ENCODE data around the gene CACNA1I.

DNA sequence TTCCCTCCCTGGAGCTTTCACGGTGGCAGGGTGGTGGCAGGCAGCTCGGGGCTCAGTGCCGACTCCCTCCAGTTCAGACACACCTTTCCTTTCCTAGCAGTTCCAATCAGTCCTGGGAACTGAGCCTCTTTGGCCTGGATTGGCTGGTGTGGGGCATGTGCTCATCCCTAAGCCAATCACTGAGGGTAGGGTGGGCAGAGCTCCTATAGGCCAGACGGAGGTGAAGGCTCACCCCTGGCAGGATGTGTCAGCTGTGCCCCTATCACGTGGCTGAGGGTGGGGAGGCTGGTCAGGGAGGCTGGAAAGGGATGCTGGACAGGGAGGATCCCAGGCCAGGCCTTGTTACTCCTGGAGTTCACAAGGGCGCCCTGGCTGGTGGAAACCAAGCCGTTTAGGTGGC lies 40.2 kb downstream of the CACNA1I start:
- TF ChIP-seq, protein P1, sequence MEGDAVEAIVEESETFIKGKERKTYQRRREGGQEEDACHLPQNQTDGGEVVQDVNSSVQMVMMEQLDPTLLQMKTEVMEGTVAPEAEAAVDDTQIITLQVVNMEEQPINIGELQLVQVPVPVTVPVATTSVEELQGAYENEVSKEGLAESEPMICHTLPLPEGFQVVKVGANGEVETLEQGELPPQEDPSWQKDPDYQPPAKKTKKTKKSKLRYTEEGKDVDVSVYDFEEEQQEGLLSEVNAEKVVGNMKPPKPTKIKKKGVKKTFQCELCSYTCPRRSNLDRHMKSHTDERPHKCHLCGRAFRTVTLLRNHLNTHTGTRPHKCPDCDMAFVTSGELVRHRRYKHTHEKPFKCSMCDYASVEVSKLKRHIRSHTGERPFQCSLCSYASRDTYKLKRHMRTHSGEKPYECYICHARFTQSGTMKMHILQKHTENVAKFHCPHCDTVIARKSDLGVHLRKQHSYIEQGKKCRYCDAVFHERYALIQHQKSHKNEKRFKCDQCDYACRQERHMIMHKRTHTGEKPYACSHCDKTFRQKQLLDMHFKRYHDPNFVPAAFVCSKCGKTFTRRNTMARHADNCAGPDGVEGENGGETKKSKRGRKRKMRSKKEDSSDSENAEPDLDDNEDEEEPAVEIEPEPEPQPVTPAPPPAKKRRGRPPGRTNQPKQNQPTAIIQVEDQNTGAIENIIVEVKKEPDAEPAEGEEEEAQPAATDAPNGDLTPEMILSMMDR (IDR thresholded peaks at IDR 0.05) = no peak
- TF ChIP-seq EZH2 (IDR thresholded peaks at IDR 0.05) (no peak), EZH2phosphoT487 (IDR thresholded peaks at IDR 0.05) (no peak)
